Measurements from ENCODE around the gene ANKRD35. TPM values are rescaled to one million over a fixed set of nuclear protein-coding genes. Genes with fewer than 3 reads are reported as not detected.
"Not testable (repeated sequence)": the region's sequence is repeated elsewhere in the genome, so short reads cannot be mapped to it uniquely, and the experiment has no call there.

ANKRD35 gene
- total RNA-seq, 1 donor from 2014 or later, result 0.58 TPM

DNA sequence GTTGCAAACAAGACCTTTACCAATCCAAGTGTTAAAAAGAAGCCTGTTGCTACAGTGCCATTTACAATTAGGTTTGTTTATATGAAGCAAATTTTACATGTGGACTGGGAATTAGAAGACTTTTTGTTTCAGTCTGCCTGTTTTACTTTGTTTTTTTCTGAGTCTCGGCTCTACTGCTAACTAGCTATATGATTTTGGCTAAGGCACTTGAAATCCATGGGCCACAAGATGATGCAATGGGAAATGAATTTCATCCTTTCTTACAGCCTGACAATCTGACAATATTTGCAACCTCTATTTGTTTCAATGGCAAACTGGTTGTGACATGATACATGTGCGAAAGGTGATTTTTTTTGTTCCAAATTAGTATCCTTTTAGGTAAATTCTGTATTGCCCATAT, 36.6 kb upstream of the ANKRD35 start:
- H3K27me3 Mint-ChIP-seq (ENCODE audit: low read depth), result no peaks in the 10 kb centered on the region
- H3K4me1 Mint-ChIP-seq, result peaks cover 21% of the 10 kb centered on the region
- no peak overlapping the region for H3K4me3 Mint-ChIP-seq
- no peak for DNase-seq (ENCODE audit: low spot score in 2 of 2, unreplicated experiment in 2 of 2)
- H3K36me3 Mint-ChIP-seq, result peaks cover 8% of the 10 kb centered on the region
- TF ChIP-seq, protein P1, sequence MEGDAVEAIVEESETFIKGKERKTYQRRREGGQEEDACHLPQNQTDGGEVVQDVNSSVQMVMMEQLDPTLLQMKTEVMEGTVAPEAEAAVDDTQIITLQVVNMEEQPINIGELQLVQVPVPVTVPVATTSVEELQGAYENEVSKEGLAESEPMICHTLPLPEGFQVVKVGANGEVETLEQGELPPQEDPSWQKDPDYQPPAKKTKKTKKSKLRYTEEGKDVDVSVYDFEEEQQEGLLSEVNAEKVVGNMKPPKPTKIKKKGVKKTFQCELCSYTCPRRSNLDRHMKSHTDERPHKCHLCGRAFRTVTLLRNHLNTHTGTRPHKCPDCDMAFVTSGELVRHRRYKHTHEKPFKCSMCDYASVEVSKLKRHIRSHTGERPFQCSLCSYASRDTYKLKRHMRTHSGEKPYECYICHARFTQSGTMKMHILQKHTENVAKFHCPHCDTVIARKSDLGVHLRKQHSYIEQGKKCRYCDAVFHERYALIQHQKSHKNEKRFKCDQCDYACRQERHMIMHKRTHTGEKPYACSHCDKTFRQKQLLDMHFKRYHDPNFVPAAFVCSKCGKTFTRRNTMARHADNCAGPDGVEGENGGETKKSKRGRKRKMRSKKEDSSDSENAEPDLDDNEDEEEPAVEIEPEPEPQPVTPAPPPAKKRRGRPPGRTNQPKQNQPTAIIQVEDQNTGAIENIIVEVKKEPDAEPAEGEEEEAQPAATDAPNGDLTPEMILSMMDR (IDR thresholded peaks at IDR 0.05; ENCODE audit: unreplicated experiment), result no peak
- H3K27ac Mint-ChIP-seq, result no peak overlapping the region
- no peaks in the 10 kb centered on the region for H3K9me3 Mint-ChIP-seq

DNA sequence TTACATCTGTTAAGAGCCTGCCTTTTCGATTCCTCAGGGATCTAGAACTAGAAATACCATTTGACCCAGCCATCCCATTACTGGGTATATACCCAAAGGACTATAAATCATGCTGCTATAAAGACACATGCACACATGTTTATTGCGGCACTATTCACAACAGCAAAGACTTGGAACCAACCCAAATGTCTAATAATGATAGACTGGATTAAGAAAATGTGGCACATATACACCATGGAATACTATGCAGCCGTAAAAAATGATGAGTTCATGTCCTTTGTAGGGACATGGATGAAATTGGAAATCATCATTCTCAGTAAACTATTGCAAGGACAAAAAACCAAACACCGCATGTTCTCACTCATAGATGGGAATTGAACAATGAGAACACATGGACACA, 34.6 kb upstream of the ANKRD35 start:
- not testable (repeated sequence) for H3K27me3 Mint-ChIP-seq (ENCODE audit: low read depth); H3K27ac Mint-ChIP-seq; H3K36me3 Mint-ChIP-seq; H3K9me3 Mint-ChIP-seq; DNase-seq (ENCODE audit: low spot score in 2 of 2, unreplicated experiment in 2 of 2)
- peaks cover 25% of the 10 kb centered on the region for H3K4me1 Mint-ChIP-seq
- peak overlapping the region; percentile 91 for H3K4me3 Mint-ChIP-seq

DNA sequence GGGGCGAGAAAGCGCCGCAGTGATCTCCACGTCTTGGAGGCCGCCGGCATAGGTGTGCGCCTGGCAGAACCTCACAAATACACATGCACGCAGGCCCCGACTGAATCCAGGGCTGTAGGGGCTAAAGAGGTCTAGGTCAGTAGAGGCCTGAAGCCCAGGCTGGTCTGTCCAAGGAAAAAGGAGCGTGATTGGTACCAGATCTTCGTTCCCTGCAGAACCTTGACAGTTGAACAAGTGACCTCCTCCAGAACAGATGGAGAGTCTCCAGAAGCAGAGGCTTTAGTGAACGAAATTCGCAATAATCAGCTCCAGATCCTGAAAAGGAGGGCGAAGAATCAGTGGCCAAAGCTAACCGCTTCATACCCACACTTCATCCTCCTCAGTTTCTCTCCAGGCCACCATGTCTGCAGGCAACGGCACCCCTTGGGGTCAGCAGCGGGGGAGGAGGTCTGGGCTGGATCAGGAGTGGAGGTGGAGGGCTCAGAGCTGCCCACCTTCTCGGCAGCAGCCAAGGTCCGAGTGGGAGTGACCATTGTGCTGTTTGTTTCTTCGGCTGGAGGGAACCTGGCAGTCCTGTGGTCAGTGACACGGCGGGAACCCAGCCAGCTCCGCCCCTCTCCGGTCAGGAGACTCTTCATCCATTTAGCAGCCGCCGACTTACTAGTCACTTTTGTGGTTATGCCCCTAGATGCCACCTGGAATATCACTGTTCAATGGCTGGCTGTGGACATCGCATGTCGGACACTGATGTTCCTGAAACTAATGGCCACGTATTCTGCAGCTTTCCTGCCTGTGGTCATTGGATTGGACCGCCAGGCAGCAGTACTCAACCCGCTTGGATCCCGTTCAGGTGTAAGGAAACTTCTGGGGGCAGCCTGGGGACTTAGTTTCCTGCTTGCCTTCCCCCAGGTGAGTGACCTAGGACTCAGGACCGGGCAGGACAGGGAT, 33.6 kb upstream of the ANKRD35 start:
- H3K4me1 Mint-ChIP-seq, result peaks cover 25% of the 10 kb centered on the region
- H3K9me3 Mint-ChIP-seq, result no peaks in the 10 kb centered on the region
- peak overlapping the region; percentile 93 for H3K27ac Mint-ChIP-seq
- H3K27me3 Mint-ChIP-seq (ENCODE audit: low read depth), result no peaks in the 10 kb centered on the region
- H3K4me3 Mint-ChIP-seq, result peak overlapping the region; percentile 91
- no peak for DNase-seq (ENCODE audit: low spot score in 2 of 2, unreplicated experiment in 2 of 2)
- TF ChIP-seq, protein P1 (IDR thresholded peaks at IDR 0.05; ENCODE audit: unreplicated experiment), result no peak
- H3K36me3 Mint-ChIP-seq, result peaks cover 15% of the 10 kb centered on the region

DNA sequence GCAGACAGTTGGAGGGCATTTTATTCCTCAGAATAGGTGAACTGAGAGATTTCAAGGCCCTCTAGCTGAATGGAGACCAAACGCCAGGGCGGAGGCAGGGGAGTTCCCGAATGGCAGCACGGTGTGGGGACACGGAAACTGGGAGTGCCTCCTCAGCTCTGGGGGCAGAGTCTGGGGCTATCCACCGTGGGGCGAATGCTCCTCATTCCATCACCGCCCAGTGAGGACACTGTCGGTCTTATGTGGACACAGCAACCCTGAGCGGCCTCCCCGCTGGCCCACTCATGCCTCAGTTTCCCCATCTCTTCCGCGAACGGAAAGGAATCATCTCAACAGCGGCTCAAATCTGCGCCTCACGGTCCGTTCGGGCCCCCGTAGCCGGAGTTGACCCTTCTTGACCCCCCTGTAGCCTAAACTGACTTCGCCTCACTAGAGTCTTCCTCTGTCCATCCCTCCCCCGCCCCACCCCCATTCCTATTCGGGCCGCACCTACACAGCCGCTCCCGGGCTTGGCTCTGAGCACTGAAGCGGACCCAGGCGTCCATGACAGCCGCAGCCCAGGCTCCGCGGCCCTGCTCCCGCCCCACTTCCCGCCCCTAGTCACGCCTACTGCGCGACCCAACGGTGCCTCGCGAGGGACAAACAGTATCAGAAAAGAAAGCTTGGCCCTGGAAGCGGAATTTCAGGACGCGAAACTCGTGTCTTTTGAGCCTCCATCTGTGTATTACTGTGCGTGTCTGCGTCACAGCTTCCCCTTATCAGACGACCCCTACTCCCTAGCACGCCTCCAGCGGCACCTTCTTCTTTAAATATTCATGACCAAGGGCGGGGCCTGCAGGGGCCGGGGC, 32.7 kb upstream of the ANKRD35 start, which contains the start of gene PEX11B:
Gene PEX11B (minus strand): TSS at position 574 of the 848 bp plus-strand sequence. CDS start 29 bp downstream, at position 545.
- Mint-ChIP-seq H3K4me3 (peak within 1 kb of the TSS; percentile 91), H3K27ac (peak within 1 kb of the TSS; percentile 93), H3K27me3 (ENCODE audit: low read depth) (no peaks in the 10 kb centered on the region), H3K36me3 (peaks cover 15% of the 10 kb centered on the region), H3K4me1 (peaks cover 25% of the 10 kb centered on the region), H3K9me3 (no peaks in the 10 kb centered on the region)
- TF ChIP-seq, protein P1 (IDR thresholded peaks at IDR 0.05; ENCODE audit: unreplicated experiment), result no peak
- peak; percentile 73 to 84 for DNase-seq (ENCODE audit: low spot score in 2 of 2, unreplicated experiment in 2 of 2)

DNA sequence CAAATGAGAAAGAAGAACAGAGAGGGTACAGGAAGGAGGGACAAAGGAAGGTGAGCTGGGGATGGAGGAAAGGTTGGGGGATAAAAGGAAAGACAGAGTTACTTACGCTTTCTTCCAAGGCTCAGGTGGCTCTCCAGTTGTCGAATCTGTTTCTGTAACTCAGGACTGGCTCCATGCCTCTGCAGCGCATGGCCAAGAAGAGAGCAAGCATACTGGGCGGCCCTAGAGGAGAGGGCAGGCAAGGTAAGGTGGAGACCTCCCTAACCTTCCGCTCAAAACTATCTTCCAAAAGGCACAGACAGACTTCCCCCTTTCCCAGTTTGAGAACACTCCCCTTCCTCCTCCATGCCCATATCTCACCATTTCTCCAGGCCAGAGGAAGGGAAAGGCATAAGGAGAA, 31.9 kb upstream of the ANKRD35 start:
- Mint-ChIP-seq H3K9me3 (no peaks in the 10 kb centered on the region), H3K4me3 (peak overlapping the region; percentile 91), H3K27me3 (ENCODE audit: low read depth) (no peaks in the 10 kb centered on the region), H3K27ac (peak overlapping the region; percentile 93), H3K4me1 (peaks cover 25% of the 10 kb centered on the region), H3K36me3 (peaks cover 18% of the 10 kb centered on the region)
- DNase-seq (ENCODE audit: low spot score in 2 of 2, unreplicated experiment in 2 of 2), result no peak
- TF ChIP-seq, protein P1 (IDR thresholded peaks at IDR 0.05; ENCODE audit: unreplicated experiment), result no peak
